ENCODE results near the gene PHLDA2.

Gene PHLDA2

GRCh38 chr11:2961080-2961479 lies 31.9 kb upstream of the PHLDA2 start:
- H3K9me2 ChIP-seq (replicated peaks; ENCODE audit: insufficient read depth, low read length): no peaks in the 10 kb centered on the region
- no peak overlapping the region for H3K9ac ChIP-seq (ENCODE audit: low read length)
- no peaks in the 10 kb centered on the region for H3K4me1 ChIP-seq (ENCODE audit: low read length)
- H3K4me3 ChIP-seq (ENCODE audit: low read length): no peak overlapping the region
- DNase-seq: no peak
- H3K79me2 ChIP-seq (ENCODE audit: low read length): peaks cover 96% of the 10 kb centered on the region
- peaks cover 34% of the 10 kb centered on the region for H3K36me3 ChIP-seq (replicated peaks; ENCODE audit: insufficient read depth, low read length)
- peaks cover 28% of the 10 kb centered on the region for H4K20me1 ChIP-seq (ENCODE audit: insufficient read depth, low read length)
- H3F3A ChIP-seq (ENCODE audit: insufficient read depth, low read length): no peaks in the 10 kb centered on the region; the same call in none of the 2 replicates
- H3K9me3 ChIP-seq (replicated peaks; ENCODE audit: insufficient read depth, low read length): no peaks in the 10 kb centered on the region
- no peak overlapping the region for H2AFZ ChIP-seq (ENCODE audit: low read length)
- no peak overlapping the region for H3K4me2 ChIP-seq (ENCODE audit: low read depth, low read length)
- H3K27ac ChIP-seq (ENCODE audit: low read length): no peak overlapping the region
- no peak for TF ChIP-seq EZH2phosphoT487 (IDR thresholded peaks at IDR 0.05; ENCODE audit: low read length)
- TF ChIP-seq, protein P1, sequence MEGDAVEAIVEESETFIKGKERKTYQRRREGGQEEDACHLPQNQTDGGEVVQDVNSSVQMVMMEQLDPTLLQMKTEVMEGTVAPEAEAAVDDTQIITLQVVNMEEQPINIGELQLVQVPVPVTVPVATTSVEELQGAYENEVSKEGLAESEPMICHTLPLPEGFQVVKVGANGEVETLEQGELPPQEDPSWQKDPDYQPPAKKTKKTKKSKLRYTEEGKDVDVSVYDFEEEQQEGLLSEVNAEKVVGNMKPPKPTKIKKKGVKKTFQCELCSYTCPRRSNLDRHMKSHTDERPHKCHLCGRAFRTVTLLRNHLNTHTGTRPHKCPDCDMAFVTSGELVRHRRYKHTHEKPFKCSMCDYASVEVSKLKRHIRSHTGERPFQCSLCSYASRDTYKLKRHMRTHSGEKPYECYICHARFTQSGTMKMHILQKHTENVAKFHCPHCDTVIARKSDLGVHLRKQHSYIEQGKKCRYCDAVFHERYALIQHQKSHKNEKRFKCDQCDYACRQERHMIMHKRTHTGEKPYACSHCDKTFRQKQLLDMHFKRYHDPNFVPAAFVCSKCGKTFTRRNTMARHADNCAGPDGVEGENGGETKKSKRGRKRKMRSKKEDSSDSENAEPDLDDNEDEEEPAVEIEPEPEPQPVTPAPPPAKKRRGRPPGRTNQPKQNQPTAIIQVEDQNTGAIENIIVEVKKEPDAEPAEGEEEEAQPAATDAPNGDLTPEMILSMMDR (IDR thresholded peaks at IDR 0.05; ENCODE audit: low read length): no peak
- TF ChIP-seq EZH2 (optimal IDR thresholded peaks at IDR 0.05; ENCODE audit: low read depth, low read length): no peak
- H3K27me3 ChIP-seq (replicated peaks; ENCODE audit: insufficient read depth, low read length): no peaks in the 10 kb centered on the region

DNA sequence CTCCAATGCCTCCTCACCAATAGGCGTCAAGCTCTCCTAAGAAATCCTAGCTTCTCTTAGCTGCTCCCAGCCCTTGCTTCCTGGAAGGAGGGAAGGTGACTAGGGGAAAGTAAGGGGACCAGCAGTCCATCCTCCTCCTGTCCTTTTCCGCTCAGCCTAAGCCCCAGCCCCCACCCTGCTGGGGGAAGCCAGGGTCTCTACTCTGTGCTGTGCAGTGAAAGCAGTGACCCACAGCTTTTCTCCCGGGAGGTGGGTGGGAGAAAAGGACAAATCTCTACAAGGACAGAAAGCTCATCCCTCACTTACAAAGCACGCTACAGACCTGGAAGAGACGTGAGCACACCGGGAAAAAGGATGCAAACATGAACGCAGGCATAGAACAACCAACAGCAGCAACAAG lies 30.9 kb upstream of the PHLDA2 start:
- Histone ChIP-seq H2AFZ (ENCODE audit: low read length) (no peak overlapping the region), H3K36me3 (replicated peaks; ENCODE audit: insufficient read depth, low read length) (peaks cover 31% of the 10 kb centered on the region), H3K9ac (ENCODE audit: low read length) (no peak overlapping the region), H3K9me3 (replicated peaks; ENCODE audit: insufficient read depth, low read length) (no peaks in the 10 kb centered on the region), H3F3A (ENCODE audit: insufficient read depth, low read length) (no peaks in the 10 kb centered on the region; the same call in none of the 2 replicates), H3K4me3 (ENCODE audit: low read length) (no peak overlapping the region), H3K27me3 (replicated peaks; ENCODE audit: insufficient read depth, low read length) (no peaks in the 10 kb centered on the region), H4K20me1 (ENCODE audit: insufficient read depth, low read length) (peaks cover 30% of the 10 kb centered on the region), H3K27ac (ENCODE audit: low read length) (no peak overlapping the region), H3K4me1 (ENCODE audit: low read length) (no peaks in the 10 kb centered on the region), H3K9me2 (replicated peaks; ENCODE audit: insufficient read depth, low read length) (no peaks in the 10 kb centered on the region), H3K79me2 (ENCODE audit: low read length) (peaks cover 91% of the 10 kb centered on the region), H3K4me2 (ENCODE audit: low read depth, low read length) (no peak overlapping the region)
- no peak for DNase-seq
- TF ChIP-seq, protein P1 (IDR thresholded peaks at IDR 0.05; ENCODE audit: low read length): no peak
- TF ChIP-seq EZH2phosphoT487 (IDR thresholded peaks at IDR 0.05; ENCODE audit: low read length) (no peak), EZH2 (optimal IDR thresholded peaks at IDR 0.05; ENCODE audit: low read depth, low read length) (no peak)

- TF ChIP-seq EZH2 (optimal IDR thresholded peaks at IDR 0.05; ENCODE audit: low read depth, low read length) (no peak), EZH2phosphoT487 (IDR thresholded peaks at IDR 0.05; ENCODE audit: low read length) (no peak)
- TF ChIP-seq, protein P1 (IDR thresholded peaks at IDR 0.05; ENCODE audit: low read length): no peak
- Histone ChIP-seq H3F3A (ENCODE audit: insufficient read depth, low read length) (no peaks in the 10 kb centered on the region), H3K36me3 (replicated peaks; ENCODE audit: insufficient read depth, low read length) (peaks cover 25% of the 10 kb centered on the region), H3K27ac (ENCODE audit: low read length) (no peak overlapping the region), H3K9ac (ENCODE audit: low read length) (no peak overlapping the region), H3K9me3 (replicated peaks; ENCODE audit: insufficient read depth, low read length) (no peaks in the 10 kb centered on the region), H3K27me3 (replicated peaks; ENCODE audit: insufficient read depth, low read length) (no peaks in the 10 kb centered on the region), H3K9me2 (replicated peaks; ENCODE audit: insufficient read depth, low read length) (no peaks in the 10 kb centered on the region), H2AFZ (ENCODE audit: low read length) (no peak overlapping the region), H3K4me3 (ENCODE audit: low read length) (no peak overlapping the region), H3K79me2 (ENCODE audit: low read length) (peaks cover 76% of the 10 kb centered on the region), H3K4me1 (ENCODE audit: low read length) (no peaks in the 10 kb centered on the region), H4K20me1 (ENCODE audit: insufficient read depth, low read length) (peaks cover 18% of the 10 kb centered on the region), H3K4me2 (ENCODE audit: low read depth, low read length) (no peak overlapping the region)
- no peak for DNase-seq
Measured at GRCh38 chr11:2958251-2958650, 29.0 kb upstream of the PHLDA2 start.

Data from MM.1S (cell line).